Aorta (tissue), 4 donors: ENCODE results near the gene CYP1A1. TPM values are rescaled to one million over a fixed set of nuclear protein-coding genes. Genes with fewer than 3 reads are reported as not detected.

Experiments
- polyA plus RNA-seq, 2 donors: library from polyadenylated mRNA; stranded (reverse); fragments of 200-250 nt; gene quantifications; one replicate each; pipeline ENCODE4 v1.2.3, GENCODE V29; 2013
- total RNA-seq, 2 donors: library from RNA; stranded (reverse); fragmentation: NEBNext Ultra II Directional; extraction: Animal tissue kit (Norgen Biotek cat#: 25700); gene quantifications; one replicate each; pipeline ENCODE4 v1.2.1, GENCODE V29; 2021
- donor health status: healthy with polysubstance abuse.
- donor health status: Bipolar disorder and iron deficiency.
- donor health status: DM: no; HTN: no; CAD: no.
- donor health status: DM: yes; HTN: yes; CAD: no.

CYP1A1 gene
- total and polyA plus RNA-seq, 4 donors: 1.0 to 6.4 (median 2.3) TPM; not detected in 1

Other genes starting within 250 kb of the CYP1A1 start
- 10 to 100 TPM; 10.9 to 11.7 TPM for gene ARID3B, start 184.3 kb downstream of the CYP1A1 start, total RNA-seq
- 1 to 10 TPM; 1.8 to 4.8 TPM for gene ARID3B, start 184.3 kb downstream of the CYP1A1 start, polyA plus RNA-seq
- 10 to 100 TPM; 63.7 to 73.2 TPM for gene CLK3, start 109.7 kb downstream of the CYP1A1 start, total RNA-seq
- gene CLK3, start 109.7 kb downstream of the CYP1A1 start, polyA plus RNA-seq: 10 to 100 TPM; 37.3 to 94.0 TPM
- gene EDC3, start 29.5 kb downstream of the CYP1A1 start, total RNA-seq: 10 to 100 TPM; 30.8 TPM
- gene EDC3, start 29.5 kb downstream of the CYP1A1 start, polyA plus RNA-seq: 10 to 100 TPM; 13.4 to 17.7 TPM
- not detected for gene CYP1A2, start 23.3 kb upstream of the CYP1A1 start, total RNA-seq
- gene CYP1A2, start 23.3 kb upstream of the CYP1A1 start, polyA plus RNA-seq: not detected
- 10 to 100 TPM; 34.9 to 55.2 TPM for gene CSK, start 56.6 kb upstream of the CYP1A1 start, total RNA-seq
- 10 to 100 TPM; 21.8 to 29.8 TPM for gene CSK, start 56.6 kb upstream of the CYP1A1 start, polyA plus RNA-seq
- gene LMAN1L, start 87.3 kb upstream of the CYP1A1 start, total RNA-seq: under 1 TPM in 1 of 2 donors, not detected in 1; 0.30 TPM
- gene LMAN1L, start 87.3 kb upstream of the CYP1A1 start, polyA plus RNA-seq: under 1 TPM in 1 of 2 donors, not detected in 1; 0.15 TPM
- not detected for gene CPLX3, start 101.1 kb upstream of the CYP1A1 start, total RNA-seq
- under 1 TPM; 0.05 to 0.13 TPM for gene CPLX3, start 101.1 kb upstream of the CYP1A1 start, polyA plus RNA-seq
- gene ULK3, start 117.6 kb upstream of the CYP1A1 start, total RNA-seq: 10 to 100 TPM; 19.3 to 31.6 TPM
- gene ULK3, start 117.6 kb upstream of the CYP1A1 start, polyA plus RNA-seq: 10 to 100 TPM; 17.7 to 43.6 TPM
- gene SCAMP2, start 147.8 kb upstream of the CYP1A1 start, total RNA-seq: 10 to 100 TPM; 62.2 to 65.0 TPM
- gene SCAMP2, start 147.8 kb upstream of the CYP1A1 start, polyA plus RNA-seq: 10 to 100 TPM; 21.8 to 30.4 TPM
- gene MPI, start 164.5 kb upstream of the CYP1A1 start, total RNA-seq: 10 to 100 TPM; 24.4 to 31.1 TPM
- 10 to 100 TPM; 21.3 to 28.0 TPM for gene MPI, start 164.5 kb upstream of the CYP1A1 start, polyA plus RNA-seq
- 10 to 100 TPM; 64.7 to 88.4 TPM for gene FAM219B, start 181.3 kb upstream of the CYP1A1 start, total RNA-seq
- gene FAM219B, start 181.3 kb upstream of the CYP1A1 start, polyA plus RNA-seq: 10 to 100 TPM; 29.6 to 61.2 TPM
- 10 to 100 TPM; 72.6 to 79.6 TPM for gene COX5A, start 212.5 kb upstream of the CYP1A1 start, total RNA-seq
- gene COX5A, start 212.5 kb upstream of the CYP1A1 start, polyA plus RNA-seq: 100 to 1,000 TPM; 128 to 222 TPM
- gene RPP25, start 231.2 kb upstream of the CYP1A1 start, total RNA-seq: 1 to 10 TPM; 3.6 to 5.8 TPM
- 1 to 10 TPM; 2.7 to 6.5 TPM for gene RPP25, start 231.2 kb upstream of the CYP1A1 start, polyA plus RNA-seq